Common myeloid progenitor, CD34-positive (primary cell): ENCODE results near the gene ELMOD2.

Source experiments
- CTCF ChIA-PET: fragments of 350-600 bp; sonication (Branson Sonifier 250); formaldehyde crosslinking; loops from one replicate; lab custom pipeline; 2021; ENCODE audit warnings: antibody characterized with exemption; lab: Charles Lee
- POLR2A ChIA-PET: fragments of 350-600 bp; sonication (Branson Sonifier 250); formaldehyde crosslinking; loops from one replicate; lab custom pipeline; 2021; ENCODE audit warnings: antibody characterized with exemption; lab: Charles Lee
- DNase-seq, 3 donors: peaks; one replicate each; pipeline versions ENCODE4 v3.0.0 to v3.0.0-alpha.2; 2013
- H3K27ac ChIP-seq, 2 experiments: 1 replicate in 1 of 2; 2 replicates in 1 of 2; pipeline ENCODE4 v1.7.0; 2013; ENCODE audit warnings: inconsistent platforms in 2 of 2, low read length in 2 of 2, mild to moderate bottlenecking in 2 of 2, low read depth in 1 of 2, moderate library complexity in 1 of 2; ENCODE audit not compliant: severe bottlenecking in 2 of 2, insufficient read depth in 1 of 2, poor library complexity in 1 of 2
- H3K27me3 ChIP-seq, 5 experiments: replicated peaks in 2 of 5; 1 replicate in 3 of 5; 2 replicates in 2 of 5; pipeline versions ENCODE4 v1.6.1 to v1.7.0; 2013; ENCODE audit warnings: low read length in 4 of 5, mild to moderate bottlenecking in 2 of 5, moderate library complexity in 2 of 5, inconsistent platforms in 1 of 5; ENCODE audit not compliant: insufficient read depth in 5 of 5, control insufficient read depth in 4 of 5
- H3K36me3 ChIP-seq, 4 experiments: 1 replicate in 2 of 4; 2 replicates in 2 of 4; pipeline versions ENCODE4 v1.6.1 to v1.7.0; 2013; ENCODE audit warnings: low read length in 3 of 4, control low read depth in 1 of 4, mild to moderate bottlenecking in 1 of 4; ENCODE audit not compliant: control insufficient read depth in 4 of 4, insufficient read depth in 4 of 4
- H3K4me1 ChIP-seq, 4 experiments: 1 replicate in 3 of 4; 2 replicates in 1 of 4; pipeline versions ENCODE4 v1.6.1 to v1.7.1; 2013; ENCODE audit warnings: low read length in 3 of 4, mild to moderate bottlenecking in 3 of 4, control low read depth in 1 of 4, inconsistent platforms in 1 of 4, moderate library complexity in 1 of 4; ENCODE audit not compliant: control insufficient read depth in 4 of 4, insufficient read depth in 4 of 4; ENCODE audit errors: control extremely low read depth in 1 of 4
- H3K4me3 ChIP-seq, 7 experiments: 1 replicate in 4 of 7; 2 replicates in 3 of 7; pipeline versions ENCODE4 v1.5.1 to v1.7.0; 2013; ENCODE audit warnings: mild to moderate bottlenecking in 7 of 7, low read length in 6 of 7, moderate library complexity in 6 of 7, inconsistent platforms in 2 of 7, low read depth in 2 of 7, control low read depth in 1 of 7; ENCODE audit not compliant: insufficient read depth in 4 of 7, control insufficient read depth in 1 of 7; ENCODE audit errors: extremely low read depth in 1 of 7
- H3K9me3 ChIP-seq, 5 experiments: 1 replicate in 4 of 5; 2 replicates in 1 of 5; pipeline versions ENCODE4 v1.6.1 to v1.7.1; 2013; ENCODE audit warnings: low read length in 4 of 5, mild to moderate bottlenecking in 2 of 5, inconsistent platforms in 1 of 5, low read depth in 1 of 5, moderate library complexity in 1 of 5; ENCODE audit not compliant: control insufficient read depth in 4 of 5, insufficient read depth in 2 of 5; ENCODE audit errors: control extremely low read depth in 1 of 5
- WGBS: methylation state at CpG from one replicate; pipeline ENCODE4 v1.1.5; 2013; ENCODE audit not compliant: insufficient coverage; 5-methylcytosine and 5-hydroxymethylcytosine counted together

ELMOD2 gene

GRCh38 chr4:140557831-140558435 is 34.0 kb downstream of the ELMOD2 start:
- Histone ChIP-seq H3K36me3 (peaks cover 0 to 2% (median 0%) of the 10 kb centered on the region in 4 experiments), H3K4me3 (no peak overlapping the region), H3K9me3 (no peaks in the 10 kb centered on the region), H3K27ac (no peak overlapping the region), H3K27me3 (peaks cover 0 to 3% (median 1%) of the 10 kb centered on the region in 5 experiments), H3K4me1 (no peaks in the 10 kb centered on the region)
- POLR2A ChIA-PET = no interaction called here
- no peak for DNase-seq
- WGBS = 100% methylated on average over 3 of the region's 4 CpGs
- CTCF ChIA-PET = interaction anchor here (0.8 kb wide), 1 partner anchor 10 kb away, joined by 3 read pairs; no protein-coding TSS in a partner anchor

GRCh38 chr4:140559696-140560095 is 35.7 kb downstream of the ELMOD2 start:
- H3K4me3 ChIP-seq = no peak overlapping the region
- H3K9me3 ChIP-seq = no peaks in the 10 kb centered on the region
- ChIA-PET POLR2A (no interaction called here), CTCF (interaction anchor here (0.6 kb wide), 1 partner anchor 29 kb away, joined by 3 read pairs; no protein-coding TSS in a partner anchor)
- no peak overlapping the region for H3K27ac ChIP-seq
- H3K36me3 ChIP-seq = no peaks in the 10 kb centered on the region
- WGBS = 99% methylated on average over 6 of the region's 6 CpGs
- peaks cover 0 to 5% (median 1%) of the 10 kb centered on the region in 5 experiments for H3K27me3 ChIP-seq
- DNase-seq = no peak
- no peaks in the 10 kb centered on the region for H3K4me1 ChIP-seq

GRCh38 chr4:140568507-140569306 is 44.7 kb downstream of the ELMOD2 start, which contains the start of gene UCP1:
TSS of gene UCP1 (minus strand) at chr4:140568961. CDS start at chr4:140568729, 232 bp downstream.
- Histone ChIP-seq H3K36me3 (no peaks in the 10 kb centered on the region), H3K4me3 (peak within 1 kb of the TSS in 6 of 7 experiments; percentile 43 to 78 (median 62)), H3K9me3 (peaks cover 2 to 16% (median 7%) of the 10 kb centered on the region in 5 experiments), H3K27me3 (peaks cover 16 to 80% (median 44%) of the 10 kb centered on the region in 5 experiments), H3K27ac (no peak within 1 kb of the TSS), H3K4me1 (peaks cover 10 to 25% (median 20%) of the 10 kb centered on the region in 4 experiments)
- DNase-seq = peak; percentile 4 to 51 (median 41)
- WGBS = 1% methylated on average over 49 of the region's 69 CpGs
- ChIA-PET CTCF (interaction anchor here (0.7 to 1.1 kb wide), 2 partner anchors 40 to 210 kb away, joined by 3 read pairs; no protein-coding TSS in a partner anchor), POLR2A (interaction anchor here (1.0 kb wide), 1 partner anchor 19 kb away, joined by 3 read pairs; no protein-coding TSS in a partner anchor)

GRCh38 chr4:140569307-140569638 is 45.3 kb downstream of the ELMOD2 start:
- Histone ChIP-seq H3K4me1 (peaks cover 10 to 25% (median 20%) of the 10 kb centered on the region in 4 experiments), H3K4me3 (peak overlapping the region in 6 of 7 experiments; percentile 43 to 78 (median 62)), H3K9me3 (peaks cover 2 to 16% (median 7%) of the 10 kb centered on the region in 5 experiments), H3K36me3 (no peaks in the 10 kb centered on the region), H3K27me3 (peaks cover 16 to 80% (median 44%) of the 10 kb centered on the region in 5 experiments), H3K27ac (no peak overlapping the region)
- ChIA-PET POLR2A (no interaction called here), CTCF (no interaction called here)
- peak in 1 of 3 donors; percentile 2 for DNase-seq
- WGBS = 57% methylated on average over 6 of the region's 7 CpGs

- 100% methylated on average over 1 of the region's 2 CpGs for whole genome bisulfite sequencing
These were observed 47.7 kb downstream of the ELMOD2 start for GRCh38 chr4:140571620-140572019.

GRCh38 chr4:140575489-140575888 is 51.5 kb downstream of the ELMOD2 start:
- ChIA-PET CTCF (interaction anchor here (1.1 kb wide), 1 partner anchor 43 kb away, joined by 3 read pairs; no protein-coding TSS in a partner anchor), POLR2A (no interaction called here)
- WGBS = 95% methylated on average over 3 of the region's 4 CpGs
- Histone ChIP-seq H3K4me3 (no peak overlapping the region), H3K9me3 (peaks cover 2 to 14% (median 7%) of the 10 kb centered on the region in 5 experiments), H3K27me3 (peaks cover 14 to 61% (median 22%) of the 10 kb centered on the region in 5 experiments), H3K36me3 (no peaks in the 10 kb centered on the region), H3K27ac (no peak overlapping the region), H3K4me1 (peaks cover 0 to 3% (median under 1%) of the 10 kb centered on the region in 4 experiments)
- DNase-seq = no peak

More at GRCh38 chr4:140571620-140572019, 47.7 kb downstream of the ELMOD2 start:
- peaks cover 10 to 25% (median 20%) of the 10 kb centered on the region in 4 experiments for H3K4me1 ChIP-seq
- no peaks in the 10 kb centered on the region for H3K36me3 ChIP-seq
- H3K9me3 ChIP-seq = peaks cover 2 to 16% (median 7%) of the 10 kb centered on the region in 5 experiments
- ChIA-PET POLR2A (interaction anchor here (0.6 kb wide), 1 partner anchor 42 kb away, joined by 3 read pairs; no protein-coding TSS in a partner anchor), CTCF (no interaction called here)
- H3K4me3 ChIP-seq = no peak overlapping the region
- peaks cover 16 to 62% (median 39%) of the 10 kb centered on the region in 5 experiments for H3K27me3 ChIP-seq
- no peak for DNase-seq
- no peak overlapping the region for H3K27ac ChIP-seq
